Transverse colon (tissue), 4 donors: ENCODE results near the gene FILIP1L.

ENCODE experiments used
- EP300 ChIP-seq: sonication (generic); formaldehyde crosslinking; IDR thresholded peaks from one replicate; pipeline ENCODE4 v1.6.1; 2017; ENCODE audit warnings: antibody characterized with exemption, low read depth
- POLR2A ChIP-seq: fragments of 450-650 bp; IDR thresholded peaks from one replicate; pipeline ENCODE4 v1.6.1; 2016; ENCODE audit warnings: antibody characterized with exemption, mild to moderate bottlenecking, moderate library complexity
- POLR2AphosphoS5 ChIP-seq, 3 donors: sonication (generic); formaldehyde crosslinking; IDR thresholded peaks; one replicate each; pipeline ENCODE4 v1.6.1; 2016; ENCODE audit warnings: antibody characterized with exemption in 3 of 3
- TF ChIP-seq, protein P1 (sequence below), 5 experiments: fragments of 200-600 bp in 3 of 5; fragments of 450-650 bp in 2 of 5; sonication (generic) in 3 of 5; IDR thresholded peaks; 1 replicate in 2 of 5; 2 replicates in 3 of 5; pipeline ENCODE4 v1.5.1; 2016 to 2017; ENCODE audit warnings: antibody characterized with exemption in 5 of 5, inconsistent platforms in 3 of 5, mild to moderate bottlenecking in 2 of 5, moderate library complexity in 1 of 5

GRCh38 chr3:99915906-99916432 is 198.3 kb downstream of the FILIP1L start:
- TF ChIP-seq, protein P1, sequence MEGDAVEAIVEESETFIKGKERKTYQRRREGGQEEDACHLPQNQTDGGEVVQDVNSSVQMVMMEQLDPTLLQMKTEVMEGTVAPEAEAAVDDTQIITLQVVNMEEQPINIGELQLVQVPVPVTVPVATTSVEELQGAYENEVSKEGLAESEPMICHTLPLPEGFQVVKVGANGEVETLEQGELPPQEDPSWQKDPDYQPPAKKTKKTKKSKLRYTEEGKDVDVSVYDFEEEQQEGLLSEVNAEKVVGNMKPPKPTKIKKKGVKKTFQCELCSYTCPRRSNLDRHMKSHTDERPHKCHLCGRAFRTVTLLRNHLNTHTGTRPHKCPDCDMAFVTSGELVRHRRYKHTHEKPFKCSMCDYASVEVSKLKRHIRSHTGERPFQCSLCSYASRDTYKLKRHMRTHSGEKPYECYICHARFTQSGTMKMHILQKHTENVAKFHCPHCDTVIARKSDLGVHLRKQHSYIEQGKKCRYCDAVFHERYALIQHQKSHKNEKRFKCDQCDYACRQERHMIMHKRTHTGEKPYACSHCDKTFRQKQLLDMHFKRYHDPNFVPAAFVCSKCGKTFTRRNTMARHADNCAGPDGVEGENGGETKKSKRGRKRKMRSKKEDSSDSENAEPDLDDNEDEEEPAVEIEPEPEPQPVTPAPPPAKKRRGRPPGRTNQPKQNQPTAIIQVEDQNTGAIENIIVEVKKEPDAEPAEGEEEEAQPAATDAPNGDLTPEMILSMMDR (IDR thresholded peaks at IDR 0.05) = no peak
- no peak for TF ChIP-seq POLR2A
- TF ChIP-seq POLR2AphosphoS5 (IDR thresholded peaks at IDR 0.05) = no peak
- TF ChIP-seq EP300 = no peak
